ENCODE results near the gene HES3. TPM values are rescaled to one million over a fixed set of nuclear protein-coding genes. Genes with fewer than 3 reads are reported as not detected.
A peak's percentile ranks its signal among the peaks of the same experiment; 100 is the strongest.

HES3 gene
- total RNA-seq, 4 donors from 2014 or later, result not detected

DNA sequence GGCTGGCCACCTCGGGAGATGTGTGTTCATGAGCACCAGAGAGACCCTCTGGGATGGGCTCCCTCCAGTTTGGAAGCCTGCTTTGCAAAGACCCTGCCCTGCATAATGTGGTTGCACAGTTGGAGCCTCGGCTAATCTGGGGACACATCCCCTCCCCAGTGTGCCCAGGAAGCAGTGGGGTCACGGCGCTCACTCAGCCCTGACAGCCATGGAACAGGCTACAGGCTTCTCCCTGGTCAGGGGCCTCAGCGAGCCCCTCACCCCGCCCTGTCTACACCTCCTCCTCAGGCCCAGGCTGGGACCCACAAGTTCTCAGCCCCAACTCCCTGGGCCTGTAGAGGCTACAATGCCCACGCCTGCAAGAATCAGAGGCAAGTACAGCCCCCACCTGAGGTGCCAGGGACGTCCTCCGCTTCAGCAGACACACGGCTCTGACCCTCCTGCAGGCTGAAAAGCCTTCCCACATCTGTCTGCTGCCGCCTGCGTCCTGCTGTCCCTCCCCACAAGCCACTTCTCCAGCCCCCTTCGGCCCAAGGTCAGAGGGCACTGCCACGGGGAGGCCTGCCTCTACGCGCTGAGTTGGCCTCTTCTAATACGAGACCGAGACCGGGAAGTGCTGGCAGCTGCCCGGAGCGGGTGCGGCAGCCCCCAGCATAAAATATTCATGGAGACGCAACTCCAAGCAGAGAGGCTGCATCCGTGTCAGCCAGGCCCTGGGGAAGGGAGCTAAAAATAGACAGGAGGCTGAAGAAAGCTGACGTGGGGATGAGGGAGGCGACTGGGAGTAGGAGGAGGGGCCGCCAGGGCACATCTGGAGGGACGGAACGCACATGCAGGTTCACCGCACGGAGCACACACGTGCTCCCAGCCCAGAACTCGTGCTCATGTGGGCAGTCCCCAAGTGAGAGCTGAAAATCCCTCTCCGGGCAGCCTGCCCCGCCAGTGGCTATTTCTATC is 32.1 kb downstream of the HES3 start:
- intact Hi-C loops (cut with DNase I; ENCODE audit: low total_unique reads), result no loop called here
- DNase-seq, result peak; percentile 76 to 84
- no peaks in the 10 kb centered on the region for H3K36me3 ChIP-seq
- H3K4me3 ChIP-seq, result peak overlapping the region in 1 of 2 donors; percentile 22
- peak overlapping the region; percentile 56 to 72 for H3K27ac ChIP-seq
- H3K4me1 ChIP-seq, result peaks cover 3 to 5% of the 10 kb centered on the region in 2 donors
- no peaks in the 10 kb centered on the region for H3K27me3 ChIP-seq
- TF ChIP-seq, protein P1, sequence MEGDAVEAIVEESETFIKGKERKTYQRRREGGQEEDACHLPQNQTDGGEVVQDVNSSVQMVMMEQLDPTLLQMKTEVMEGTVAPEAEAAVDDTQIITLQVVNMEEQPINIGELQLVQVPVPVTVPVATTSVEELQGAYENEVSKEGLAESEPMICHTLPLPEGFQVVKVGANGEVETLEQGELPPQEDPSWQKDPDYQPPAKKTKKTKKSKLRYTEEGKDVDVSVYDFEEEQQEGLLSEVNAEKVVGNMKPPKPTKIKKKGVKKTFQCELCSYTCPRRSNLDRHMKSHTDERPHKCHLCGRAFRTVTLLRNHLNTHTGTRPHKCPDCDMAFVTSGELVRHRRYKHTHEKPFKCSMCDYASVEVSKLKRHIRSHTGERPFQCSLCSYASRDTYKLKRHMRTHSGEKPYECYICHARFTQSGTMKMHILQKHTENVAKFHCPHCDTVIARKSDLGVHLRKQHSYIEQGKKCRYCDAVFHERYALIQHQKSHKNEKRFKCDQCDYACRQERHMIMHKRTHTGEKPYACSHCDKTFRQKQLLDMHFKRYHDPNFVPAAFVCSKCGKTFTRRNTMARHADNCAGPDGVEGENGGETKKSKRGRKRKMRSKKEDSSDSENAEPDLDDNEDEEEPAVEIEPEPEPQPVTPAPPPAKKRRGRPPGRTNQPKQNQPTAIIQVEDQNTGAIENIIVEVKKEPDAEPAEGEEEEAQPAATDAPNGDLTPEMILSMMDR (IDR thresholded peaks at IDR 0.05), result no peak
- TF ChIP-seq POLR2A (IDR thresholded peaks at IDR 0.05), result peak; percentile 14 to 38
- no peaks in the 10 kb centered on the region for H3K9me3 ChIP-seq

DNA sequence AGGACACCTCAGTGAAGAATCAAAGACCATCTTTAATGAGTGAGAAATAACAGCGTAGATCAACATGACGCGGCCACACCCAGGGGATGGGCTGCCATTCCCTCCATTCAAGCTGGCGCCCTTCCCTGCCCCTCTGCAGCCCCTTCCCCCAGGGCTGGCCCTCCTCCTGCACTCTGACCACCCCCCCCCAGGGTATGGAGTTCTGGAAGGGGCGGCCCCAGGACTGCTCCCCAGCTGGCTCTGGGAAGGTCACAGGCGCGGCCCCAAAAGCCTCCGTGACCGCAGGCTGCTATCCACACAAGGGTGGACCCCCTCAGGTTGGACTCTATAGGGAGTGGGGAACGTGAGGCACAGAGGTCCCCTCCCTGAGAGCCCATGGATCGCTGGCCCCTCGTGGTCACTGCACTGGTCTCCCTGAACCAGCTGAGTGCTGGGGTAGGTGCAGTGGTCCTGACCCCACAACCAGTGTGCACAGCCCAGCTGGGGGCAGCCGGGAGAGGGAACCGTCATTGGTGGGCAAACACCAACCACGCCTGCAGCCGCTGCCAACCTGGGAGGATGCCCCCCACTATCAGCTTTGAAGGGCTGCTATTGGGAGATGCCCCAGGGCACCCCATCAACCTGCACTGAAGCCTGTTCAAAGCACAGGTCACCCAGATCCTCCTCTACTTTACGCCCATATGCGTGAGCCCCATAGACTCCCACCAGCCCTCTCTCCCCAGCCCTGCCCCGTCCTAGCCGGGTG is 33.0 kb downstream of the HES3 start:
- H3K36me3 ChIP-seq, result no peaks in the 10 kb centered on the region
- H3K27ac ChIP-seq, result peak overlapping the region; percentile 56 to 72
- no peak overlapping the region for H3K4me3 ChIP-seq
- intact Hi-C loops (cut with DNase I; ENCODE audit: low total_unique reads), result no loop called here
- no peak for DNase-seq
- H3K27me3 ChIP-seq, result no peaks in the 10 kb centered on the region
- H3K4me1 ChIP-seq, result peaks cover 3 to 5% of the 10 kb centered on the region in 2 donors
- H3K9me3 ChIP-seq, result no peaks in the 10 kb centered on the region
- TF ChIP-seq, protein P1 (IDR thresholded peaks at IDR 0.05), result no peak
- TF ChIP-seq POLR2A (IDR thresholded peaks at IDR 0.05), result no peak

DNA sequence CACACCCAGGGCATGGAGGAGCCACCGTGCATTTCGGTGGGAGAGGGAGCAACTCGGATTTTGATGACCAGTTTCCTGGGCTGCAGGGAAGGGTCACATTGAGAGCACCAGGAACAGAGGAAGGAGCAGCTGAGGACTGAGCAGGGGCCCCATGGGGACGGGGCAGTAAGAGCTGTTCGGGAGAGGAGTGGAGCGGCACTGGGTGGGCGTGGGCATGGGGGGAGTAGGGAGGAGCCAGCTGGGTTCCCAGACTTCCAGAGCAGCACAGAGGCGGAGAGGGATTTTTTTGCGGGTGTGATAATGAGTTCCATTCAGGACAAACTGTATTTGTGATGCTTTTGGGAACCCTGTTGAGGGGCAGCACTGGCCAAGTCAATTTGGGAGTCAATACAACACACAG is 34.3 kb downstream of the HES3 start:
- H3K4me3 ChIP-seq, result no peak overlapping the region
- peaks cover 0 to 5% of the 10 kb centered on the region in 2 donors for H3K4me1 ChIP-seq
- H3K9me3 ChIP-seq, result no peaks in the 10 kb centered on the region
- no peaks in the 10 kb centered on the region for H3K36me3 ChIP-seq
- TF ChIP-seq, protein P1 (IDR thresholded peaks at IDR 0.05), result no peak
- no peak for TF ChIP-seq POLR2A (IDR thresholded peaks at IDR 0.05)
- no peak for DNase-seq
- H3K27ac ChIP-seq, result no peak overlapping the region
- intact Hi-C loops (cut with DNase I; ENCODE audit: low total_unique reads), result no loop called here
- no peaks in the 10 kb centered on the region for H3K27me3 ChIP-seq

DNA sequence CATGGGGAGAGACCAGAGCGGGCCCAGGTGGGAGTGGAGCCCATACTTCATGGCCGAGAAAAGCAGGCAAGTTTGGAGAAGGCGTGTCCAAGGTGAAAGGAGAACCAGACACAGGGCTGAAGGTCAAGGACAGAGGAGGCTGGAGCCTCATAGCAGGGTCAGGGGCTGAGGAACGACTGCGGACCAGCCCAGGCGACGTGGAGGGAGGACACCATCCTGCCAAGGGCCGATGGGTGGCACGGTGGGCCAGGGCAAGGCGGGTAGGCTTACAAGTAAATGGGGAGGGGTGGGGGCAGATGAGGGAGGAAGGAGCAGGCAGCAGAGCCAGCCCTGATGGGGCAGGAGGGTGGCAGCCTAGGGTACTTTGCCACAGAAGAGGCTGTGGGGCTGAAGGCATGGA is 35.1 kb downstream of the HES3 start:
- no peaks in the 10 kb centered on the region for H3K27me3 ChIP-seq
- no peaks in the 10 kb centered on the region for H3K9me3 ChIP-seq
- no peak for DNase-seq
- no peaks in the 10 kb centered on the region for H3K36me3 ChIP-seq
- intact Hi-C loops (cut with DNase I; ENCODE audit: low total_unique reads), result no loop called here
- TF ChIP-seq, protein P1 (IDR thresholded peaks at IDR 0.05), result no peak
- H3K4me3 ChIP-seq, result no peak overlapping the region
- H3K4me1 ChIP-seq, result peaks cover 0 to 5% of the 10 kb centered on the region in 2 donors
- H3K27ac ChIP-seq, result no peak overlapping the region

Data from uterus (tissue), 4 donors.